GM18505 (cell line): ENCODE data around the gene APOD.

Experiments used
- ATAC-seq: cut with Tn5 transposase; IDR thresholded peaks from one replicate; pipeline ENCODE4 v1.9.1; 2021; ENCODE audit not compliant: unreplicated experiment
- POLR2A ChIP-seq: IDR thresholded peaks from 4 replicates; pipeline ENCODE4 v1.6.1; 2011; ENCODE audit warnings: borderline replicate concordance; ENCODE audit not compliant: insufficient read depth, insufficient read length; ENCODE audit errors: extremely low read depth

APOD gene

DNA sequence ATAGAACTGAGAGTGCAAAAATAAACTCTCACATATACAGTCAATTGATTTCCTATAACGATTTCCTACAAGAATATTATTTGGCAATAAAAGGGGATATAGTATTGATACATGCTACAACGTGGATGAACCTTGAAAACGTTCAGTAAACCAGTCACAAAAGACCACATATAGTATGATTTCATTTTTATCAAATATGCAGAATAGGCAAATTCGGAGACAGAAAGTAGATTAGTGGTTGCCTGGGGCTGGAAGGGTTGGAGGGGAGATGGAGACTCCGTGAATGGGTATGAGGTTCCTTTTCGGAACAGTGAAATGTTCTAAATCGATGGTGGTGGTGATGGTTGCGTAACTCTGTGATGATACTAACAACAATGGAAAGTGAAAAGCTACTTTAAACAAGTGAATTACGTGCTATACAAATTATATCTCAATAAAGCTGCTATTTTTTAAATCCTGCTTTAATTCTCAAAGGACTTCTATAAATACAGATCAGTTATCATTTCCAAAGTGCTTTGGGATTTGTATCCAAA lies 6.0 kb downstream of the APOD start:
- ATAC-seq: no peak
- TF ChIP-seq POLR2A: no peak

DNA sequence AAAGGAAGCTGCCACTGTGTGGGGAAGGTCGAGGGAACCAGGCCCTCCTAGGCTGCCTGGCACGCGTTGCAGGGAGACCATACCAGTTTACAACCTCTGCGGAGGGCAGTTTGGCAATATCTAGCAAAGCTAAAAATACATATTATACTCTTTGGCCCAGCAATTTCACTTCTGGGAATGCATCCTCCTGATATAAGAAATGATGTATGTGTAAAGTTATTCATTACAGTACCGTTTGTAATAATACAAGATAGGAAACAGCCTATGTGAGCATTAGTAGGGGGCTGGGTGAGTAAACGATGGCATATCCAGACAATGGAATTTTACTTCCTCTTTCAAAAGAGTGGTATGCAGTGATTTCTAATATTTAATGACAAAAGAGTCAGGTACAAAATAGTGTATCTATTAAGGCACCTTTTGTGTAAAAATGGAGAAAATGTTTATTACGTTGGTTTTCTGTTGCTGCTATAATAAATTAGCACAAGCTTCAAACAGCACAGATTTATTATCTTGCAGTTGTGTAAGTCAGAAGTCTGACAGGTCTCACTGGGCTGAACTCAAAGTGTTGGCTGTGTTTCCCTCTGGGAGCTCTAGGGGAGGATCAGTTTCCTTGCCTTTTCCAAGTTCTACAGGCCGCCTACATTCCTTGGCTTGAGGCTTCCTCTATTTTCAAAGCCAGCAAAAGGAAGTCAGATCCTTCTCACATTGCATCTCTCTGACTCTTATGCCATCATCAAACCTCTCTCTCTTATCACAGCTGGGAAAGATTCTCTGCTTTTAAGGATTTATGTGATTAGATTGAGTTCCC lies 9.0 kb downstream of the APOD start:
- ATAC-seq: no peak
- TF ChIP-seq POLR2A: no peak

DNA sequence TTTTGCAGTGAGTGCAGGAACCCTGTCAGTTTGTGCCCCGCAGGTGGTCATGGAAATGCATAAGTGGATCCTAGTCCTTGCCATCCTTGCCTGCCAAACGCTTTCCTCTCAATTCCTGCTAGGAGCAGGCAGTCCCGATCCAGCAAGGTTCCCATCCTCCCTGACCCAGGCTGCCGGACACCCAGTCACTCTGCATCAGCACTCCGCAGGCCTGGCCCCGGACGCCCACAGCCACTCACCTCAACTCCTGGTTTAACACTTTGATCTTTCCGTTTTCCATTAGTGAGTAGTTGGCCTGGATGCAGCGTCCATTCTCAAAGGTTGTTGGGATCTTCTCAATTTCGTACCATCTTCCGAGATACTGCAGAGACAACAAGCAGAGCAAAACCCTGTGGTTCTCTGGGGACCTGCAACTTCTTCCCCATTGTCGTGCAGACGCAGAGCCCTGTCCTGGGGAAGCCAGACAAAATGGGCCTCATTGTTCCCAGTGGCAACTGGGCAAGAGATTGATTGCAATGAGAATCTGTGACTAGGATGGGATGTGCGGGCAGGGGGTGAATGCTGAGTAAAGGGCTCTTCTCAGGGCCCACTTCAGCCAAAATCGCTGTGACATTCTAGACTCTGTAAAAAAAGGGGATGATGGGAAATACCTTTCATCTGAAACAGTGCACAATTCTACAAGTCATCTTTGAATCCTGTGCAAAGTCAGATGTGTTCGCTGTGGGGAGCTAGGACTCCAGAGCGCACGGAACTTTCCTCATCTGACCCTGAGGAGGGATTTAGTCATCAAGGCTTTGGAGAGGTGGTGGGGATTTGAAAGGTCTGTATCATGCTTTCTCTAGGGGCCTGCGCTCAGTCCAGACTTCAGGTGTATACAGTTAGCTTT lies 9.9 kb downstream of the APOD start:
- ATAC-seq: no peak
- TF ChIP-seq POLR2A: no peak

DNA sequence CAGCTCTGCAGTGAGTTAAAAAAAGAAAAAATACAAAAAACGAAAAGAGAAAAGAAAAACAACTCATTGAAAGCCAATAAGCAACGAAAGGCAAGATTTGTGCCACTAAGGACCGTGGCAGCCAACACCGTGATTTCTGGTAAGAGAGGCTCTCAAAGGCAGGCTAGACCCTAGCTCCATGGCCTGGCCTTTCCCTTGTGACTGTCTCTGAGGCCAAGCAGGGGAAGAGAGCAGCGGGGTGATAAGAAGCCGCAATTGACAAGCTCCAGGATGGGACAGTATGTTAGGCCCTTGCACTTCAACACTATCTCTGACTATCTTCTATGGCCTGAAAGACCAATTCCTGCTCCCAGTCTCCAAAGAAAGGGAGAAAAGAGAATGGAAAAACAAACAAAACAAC lies 12.4 kb downstream of the APOD start:
- TF ChIP-seq POLR2A: no peak
- ATAC-seq: no peak

DNA sequence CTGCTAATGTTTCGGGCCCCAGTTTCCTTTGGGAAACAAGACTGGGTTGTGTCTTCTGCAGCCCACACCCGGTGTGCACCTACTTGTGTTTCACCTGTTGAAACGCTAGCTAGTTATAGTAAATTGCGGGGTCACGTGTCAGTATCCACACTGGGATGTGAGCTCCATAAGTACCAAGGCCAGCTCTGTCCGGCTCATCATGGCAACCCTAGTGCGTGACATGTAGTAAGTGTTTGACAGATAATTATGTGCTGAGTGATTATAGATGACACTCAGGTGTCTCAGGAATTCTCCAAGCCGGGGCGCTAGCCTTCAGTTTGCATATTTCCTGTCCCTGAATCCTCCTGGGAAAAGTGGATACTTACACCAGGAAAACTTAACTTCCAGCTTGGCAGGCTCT lies 12.8 kb downstream of the APOD start:
- no peak for TF ChIP-seq POLR2A
- no peak for ATAC-seq

DNA sequence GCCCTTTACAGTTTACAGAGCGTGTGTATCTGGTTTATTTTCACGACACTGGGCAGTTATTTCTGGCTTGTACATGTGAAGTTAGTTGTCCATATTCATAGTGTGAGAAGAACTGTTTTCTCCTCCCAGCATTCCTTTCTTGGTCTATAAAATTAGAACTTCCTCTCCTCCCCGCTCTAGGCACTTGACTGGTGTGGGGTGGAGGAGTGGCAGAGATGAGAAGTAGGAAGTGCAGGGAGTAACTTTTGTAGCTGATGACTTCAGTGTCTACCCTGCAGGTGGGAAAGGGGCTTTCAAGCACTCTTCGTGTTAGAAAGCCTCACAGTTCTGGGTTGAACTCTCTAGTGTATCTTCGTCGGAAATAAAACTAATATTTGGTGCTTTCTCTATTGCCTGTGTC lies 13.4 kb downstream of the APOD start:
- ATAC-seq: no peak
- TF ChIP-seq POLR2A: no peak

DNA sequence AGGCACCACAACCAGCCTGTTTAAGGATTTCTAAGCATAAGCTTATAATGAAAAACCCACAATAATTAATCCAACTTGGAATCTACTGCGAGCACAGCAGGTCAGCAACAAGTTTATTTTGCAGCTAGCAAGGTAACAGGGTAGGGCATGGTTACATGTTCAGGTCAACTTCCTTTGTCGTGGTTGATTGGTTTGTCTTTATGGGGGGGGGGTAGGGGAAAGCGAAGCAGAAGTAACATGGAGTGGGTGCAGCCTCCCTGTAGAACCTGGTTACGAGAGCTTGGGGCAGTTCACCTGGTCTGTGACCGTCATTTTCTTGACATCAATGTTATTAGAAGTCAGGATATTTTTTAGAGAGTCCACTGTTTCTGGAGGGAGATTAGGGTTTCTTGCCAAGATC lies 15.1 kb downstream of the APOD start:
- TF ChIP-seq POLR2A: no peak
- ATAC-seq: no peak

DNA sequence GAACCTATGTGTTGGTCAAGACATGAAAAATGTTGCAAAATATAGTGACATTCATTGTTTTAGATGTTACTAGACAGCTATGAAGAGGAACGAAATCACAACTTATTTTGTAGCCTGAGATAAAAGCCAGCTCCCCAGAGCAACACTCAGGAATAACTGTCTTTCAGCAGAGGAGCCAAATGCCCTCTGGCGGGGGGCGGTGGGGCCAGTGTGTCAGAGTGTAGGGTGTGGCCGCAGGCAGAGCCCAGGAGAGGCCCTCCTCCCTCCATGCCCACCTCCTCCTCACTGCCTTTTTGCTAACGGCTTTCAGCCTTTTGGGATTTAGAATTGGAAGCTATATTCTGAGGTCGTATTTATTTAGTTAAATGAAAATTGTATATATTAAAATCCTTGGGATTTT lies 16.9 kb downstream of the APOD start:
- TF ChIP-seq POLR2A: no peak
- no peak for ATAC-seq

DNA sequence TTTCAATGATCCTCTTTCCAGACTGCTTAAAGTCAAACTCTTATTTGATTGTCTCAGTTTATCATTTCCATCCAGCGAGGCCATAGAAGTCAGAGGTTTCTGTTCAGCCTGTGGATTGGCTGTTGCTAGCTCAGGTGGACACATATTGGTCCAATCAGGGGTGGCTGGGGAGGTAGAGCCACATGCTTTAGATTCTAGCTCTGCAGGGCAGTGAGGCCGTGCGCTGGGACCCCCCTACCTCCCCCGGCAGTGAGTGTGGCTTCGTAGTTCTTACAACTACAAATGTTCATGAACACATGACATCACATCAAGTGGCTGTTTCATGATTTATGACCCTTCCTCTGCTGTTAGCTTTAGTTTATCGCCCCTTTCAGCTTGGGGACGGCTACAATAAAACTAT lies 18.0 kb downstream of the APOD start:
- TF ChIP-seq POLR2A: no peak
- ATAC-seq: no peak

DNA sequence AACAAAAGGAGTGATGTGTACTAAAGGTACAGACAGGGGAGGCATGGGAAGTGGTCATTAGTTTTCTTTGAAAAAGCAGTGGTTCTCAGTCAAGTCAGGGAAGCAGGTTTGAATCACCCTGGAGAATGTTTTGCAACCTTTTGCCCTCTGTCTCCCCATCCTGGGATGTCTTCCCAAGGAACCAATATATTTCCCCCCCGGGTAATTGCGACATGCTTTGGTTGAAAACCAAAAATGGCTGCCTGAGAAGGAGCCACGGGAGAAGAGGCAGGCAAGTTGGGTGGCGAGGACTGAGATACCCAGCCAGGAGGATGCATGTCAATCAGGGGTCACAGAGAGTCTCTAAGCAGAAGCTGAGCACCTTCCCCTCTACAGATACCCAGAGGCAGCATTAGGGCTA lies 20.4 kb downstream of the APOD start:
- no peak for ATAC-seq
- no peak for TF ChIP-seq POLR2A

DNA sequence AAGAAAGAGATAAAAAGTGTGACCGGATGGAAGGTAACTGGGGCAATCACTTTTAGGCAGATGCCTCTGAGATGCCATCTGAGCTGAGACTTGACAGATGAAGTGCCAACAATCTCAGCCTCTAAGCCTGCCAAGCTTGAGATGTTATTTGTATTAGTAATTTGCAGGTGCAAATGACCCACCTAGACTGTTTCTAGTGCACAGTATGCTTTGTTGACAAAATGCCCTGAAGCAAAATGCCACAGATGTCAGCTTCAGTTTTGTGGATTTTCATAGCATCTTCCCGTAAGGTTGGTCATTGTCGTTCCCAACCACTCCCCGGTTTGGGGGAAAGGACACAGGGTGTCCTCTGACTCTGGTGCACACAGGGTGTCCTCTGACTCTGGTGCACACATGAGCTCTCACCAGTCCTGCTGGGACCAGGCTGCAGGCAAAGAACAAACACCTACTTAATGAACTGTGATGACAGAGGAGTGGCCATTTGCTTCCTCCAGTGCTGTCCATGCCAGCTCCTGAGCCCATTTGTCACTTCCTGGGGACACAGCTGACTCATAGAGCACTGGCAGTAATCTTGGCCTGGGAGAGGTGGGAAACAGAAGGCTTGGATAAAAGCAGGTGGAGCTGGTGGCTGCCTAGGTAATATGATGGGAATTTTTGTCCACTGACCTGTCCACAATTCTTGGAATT lies 23.9 kb downstream of the APOD start:
- no peak for ATAC-seq
- no peak for TF ChIP-seq POLR2A

DNA sequence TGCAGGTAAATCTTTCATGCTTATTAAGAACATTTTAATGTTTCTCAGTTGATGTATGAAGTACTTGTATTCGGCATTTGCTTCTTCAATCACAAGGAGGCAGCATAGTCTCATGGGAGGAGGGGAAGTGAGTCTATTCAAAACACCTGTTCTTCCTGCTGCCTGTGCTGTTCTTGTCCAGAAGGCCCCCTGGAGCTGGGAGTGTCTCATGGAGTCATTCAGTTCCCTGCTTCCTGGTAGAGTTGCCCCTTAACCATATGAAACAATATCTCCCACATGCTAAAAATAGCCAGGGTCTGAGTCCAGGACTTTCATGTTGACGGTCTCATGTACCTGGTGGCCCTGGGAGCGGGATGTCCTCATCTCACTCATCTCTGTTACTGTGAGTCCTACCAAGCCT lies 25.1 kb downstream of the APOD start:
- no peak for ATAC-seq
- no peak for TF ChIP-seq POLR2A

DNA sequence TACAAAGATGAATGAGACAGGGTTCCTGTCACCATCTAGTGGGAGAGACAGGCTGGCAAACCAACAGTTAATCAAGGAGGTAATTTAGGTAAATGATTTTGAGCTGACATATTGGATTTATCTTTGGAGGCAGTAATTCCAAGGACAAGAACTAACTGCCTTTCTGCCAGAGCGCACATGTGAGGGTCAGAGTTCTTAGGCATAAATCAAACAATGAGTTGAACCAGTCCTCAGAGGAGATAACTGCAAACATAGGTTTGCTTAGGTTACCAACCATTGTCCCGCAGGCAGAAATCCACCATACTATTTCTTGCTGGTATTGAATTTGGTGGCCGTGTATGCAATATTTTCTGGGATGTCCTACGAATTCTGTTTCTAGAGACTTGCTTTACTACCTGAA lies 26.4 kb downstream of the APOD start:
- ATAC-seq: no peak
- no peak for TF ChIP-seq POLR2A
